ENCODE data around the gene WBP11.

DNA sequence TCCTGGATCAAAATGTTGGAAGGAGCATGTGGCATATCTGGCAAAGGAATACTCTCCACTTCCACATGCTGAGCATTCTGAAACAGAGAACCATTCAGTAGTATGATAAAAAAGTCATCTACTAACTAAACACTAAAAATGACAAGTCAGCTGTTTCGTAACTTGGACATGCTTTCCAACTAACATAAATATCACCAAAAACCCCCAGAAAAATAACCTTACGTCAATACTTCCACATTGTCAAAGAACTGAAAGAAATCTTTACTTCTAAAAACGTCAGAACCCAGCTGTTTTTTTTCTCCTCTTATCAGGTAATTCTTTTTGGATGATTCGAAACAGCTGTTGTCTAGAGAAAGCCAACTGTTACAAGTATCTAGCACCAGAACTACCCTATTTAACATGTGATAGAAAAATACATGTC lies 8.2 kb downstream of the WBP11 start:
- no peak for TF ChIP-seq POLR2AphosphoS5 (IDR thresholded peaks at IDR 0.05)
- TF ChIP-seq, protein P1, sequence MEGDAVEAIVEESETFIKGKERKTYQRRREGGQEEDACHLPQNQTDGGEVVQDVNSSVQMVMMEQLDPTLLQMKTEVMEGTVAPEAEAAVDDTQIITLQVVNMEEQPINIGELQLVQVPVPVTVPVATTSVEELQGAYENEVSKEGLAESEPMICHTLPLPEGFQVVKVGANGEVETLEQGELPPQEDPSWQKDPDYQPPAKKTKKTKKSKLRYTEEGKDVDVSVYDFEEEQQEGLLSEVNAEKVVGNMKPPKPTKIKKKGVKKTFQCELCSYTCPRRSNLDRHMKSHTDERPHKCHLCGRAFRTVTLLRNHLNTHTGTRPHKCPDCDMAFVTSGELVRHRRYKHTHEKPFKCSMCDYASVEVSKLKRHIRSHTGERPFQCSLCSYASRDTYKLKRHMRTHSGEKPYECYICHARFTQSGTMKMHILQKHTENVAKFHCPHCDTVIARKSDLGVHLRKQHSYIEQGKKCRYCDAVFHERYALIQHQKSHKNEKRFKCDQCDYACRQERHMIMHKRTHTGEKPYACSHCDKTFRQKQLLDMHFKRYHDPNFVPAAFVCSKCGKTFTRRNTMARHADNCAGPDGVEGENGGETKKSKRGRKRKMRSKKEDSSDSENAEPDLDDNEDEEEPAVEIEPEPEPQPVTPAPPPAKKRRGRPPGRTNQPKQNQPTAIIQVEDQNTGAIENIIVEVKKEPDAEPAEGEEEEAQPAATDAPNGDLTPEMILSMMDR (IDR thresholded peaks at IDR 0.05 in 8 of 11, conservative IDR thresholded peaks at IDR 0.05 in 3 of 11), result no peak
- no peak for TF ChIP-seq POLR2A (IDR thresholded peaks at IDR 0.05)

All from spleen (tissue), 7 donors.